HAP-1 (cell line): ENCODE measurements around the gene EID1.
A peak's percentile ranks its signal among the peaks of the same experiment; 100 is the strongest.

Experiments
- DNase-seq, 2 experiments: peaks; one replicate each; pipeline ENCODE4 v3.0.0-alpha.2; 2016 to 2020; ENCODE audit warnings: low spot score in 2 of 2
- H3K27me3 ChIP-seq: fragments of 250-450 bp; sonication (Bioruptor Pico); 2 replicates; pipeline ENCODE4 v1.5.1; 2020; ENCODE audit warnings: low read depth, mild to moderate bottlenecking, moderate library complexity
- H3K36me3 ChIP-seq: fragments of 250-450 bp; sonication (Bioruptor Pico); replicated peaks from 2 replicates; pipeline ENCODE4 v1.5.1; 2020; ENCODE audit warnings: mild to moderate bottlenecking
- H3K4me1 ChIP-seq: fragments of 250-450 bp; sonication (Bioruptor Pico); 2 replicates; pipeline ENCODE4 v1.5.1; 2020; ENCODE audit warnings: mild to moderate bottlenecking
- H3K4me3 ChIP-seq: fragments of 250-450 bp; sonication (Bioruptor Pico); 2 replicates; pipeline ENCODE4 v1.5.1; 2020; ENCODE audit warnings: mild to moderate bottlenecking, moderate library complexity
- H3K9me3 ChIP-seq: fragments of 250-450 bp; sonication (Bioruptor Pico); 2 replicates; pipeline ENCODE4 v1.5.1; 2020; ENCODE audit warnings: mild to moderate bottlenecking, moderate library complexity
- in situ Hi-C: fragments of 300-500 bp; cut with MboI; formaldehyde crosslinking; loops from 3 replicates; pipeline ENCODE4 v1.14.3; 2020; ENCODE audit warnings: low sequenced_read_pairs, inconsistent platforms, mixed read lengths

The EID1 gene

GRCh38 chr15:48876057-48876456 lies 1.9 kb upstream of the EID1 start:
- Histone ChIP-seq H3K9me3 (no peaks in the 10 kb centered on the region), H3K36me3 (no peaks in the 10 kb centered on the region), H3K27me3 (no peaks in the 10 kb centered on the region), H3K4me1 (peaks cover 15% of the 10 kb centered on the region), H3K4me3 (no peak overlapping the region)
- in situ Hi-C loops, result no loop called here
- no peak for DNase-seq

GRCh38 chr15:48880070-48880634 lies 2.2 kb downstream of the EID1 start:
- Histone ChIP-seq H3K4me3 (no peak overlapping the region; the same call in 1 of the 2 replicates), H3K36me3 (no peaks in the 10 kb centered on the region)
- in situ Hi-C loops, result no loop called here

GRCh38 chr15:48883699-48884098 lies 5.8 kb downstream of the EID1 start:
- in situ Hi-C loops, result no loop called here
- peaks cover 6% of the 10 kb centered on the region for H3K4me1 ChIP-seq
- H3K4me3 ChIP-seq, result no peak overlapping the region
- no peaks in the 10 kb centered on the region for H3K27me3 ChIP-seq
- no peaks in the 10 kb centered on the region for H3K36me3 ChIP-seq
- no peak for DNase-seq
- no peaks in the 10 kb centered on the region for H3K9me3 ChIP-seq

More at GRCh38 chr15:48880070-48880634, 2.2 kb downstream of the EID1 start:
- Histone ChIP-seq H3K27me3 (no peaks in the 10 kb centered on the region), H3K4me1 (peaks cover 12% of the 10 kb centered on the region), H3K9me3 (no peaks in the 10 kb centered on the region)
- no peak for DNase-seq

- in situ Hi-C loops, result no loop called here
- peaks cover 6% of the 10 kb centered on the region for H3K4me1 ChIP-seq
- no peaks in the 10 kb centered on the region for H3K27me3 ChIP-seq
- no peaks in the 10 kb centered on the region for H3K36me3 ChIP-seq
- DNase-seq, result no peak
- no peak overlapping the region for H3K4me3 ChIP-seq
- no peaks in the 10 kb centered on the region for H3K9me3 ChIP-seq
Observed at GRCh38 chr15:48887144-48887543, 9.2 kb downstream of the EID1 start.

GRCh38 chr15:48888191-48888590 lies 10.3 kb downstream of the EID1 start:
- peaks cover 6% of the 10 kb centered on the region for H3K4me1 ChIP-seq
- H3K9me3 ChIP-seq, result no peaks in the 10 kb centered on the region
- DNase-seq, result no peak
- no peak overlapping the region for H3K4me3 ChIP-seq
- H3K36me3 ChIP-seq, result no peaks in the 10 kb centered on the region
- H3K27me3 ChIP-seq, result no peaks in the 10 kb centered on the region
- in situ Hi-C loops, result no loop called here

- no peaks in the 10 kb centered on the region for H3K27me3 ChIP-seq
- no peaks in the 10 kb centered on the region for H3K36me3 ChIP-seq
- H3K9me3 ChIP-seq, result no peaks in the 10 kb centered on the region
- in situ Hi-C loops, result no loop called here
- no peak overlapping the region for H3K4me3 ChIP-seq
- no peak for DNase-seq
- H3K4me1 ChIP-seq, result peaks cover 6% of the 10 kb centered on the region
Observed at GRCh38 chr15:48888836-48889235, 10.9 kb downstream of the EID1 start.

GRCh38 chr15:48889925-48890324 lies 12.0 kb downstream of the EID1 start:
- no peaks in the 10 kb centered on the region for H3K27me3 ChIP-seq
- H3K4me1 ChIP-seq, result peaks cover 6% of the 10 kb centered on the region
- in situ Hi-C loops, result no loop called here
- DNase-seq, result no peak
- no peaks in the 10 kb centered on the region for H3K36me3 ChIP-seq
- H3K9me3 ChIP-seq, result no peaks in the 10 kb centered on the region
- H3K4me3 ChIP-seq, result no peak overlapping the region

- H3K36me3 ChIP-seq, result no peaks in the 10 kb centered on the region
- peaks cover 6% of the 10 kb centered on the region for H3K4me1 ChIP-seq
- DNase-seq, result no peak
- H3K9me3 ChIP-seq, result no peaks in the 10 kb centered on the region
- in situ Hi-C loops, result no loop called here
- no peaks in the 10 kb centered on the region for H3K27me3 ChIP-seq
- no peak overlapping the region for H3K4me3 ChIP-seq
Observed at GRCh38 chr15:48890375-48890972, 12.5 kb downstream of the EID1 start.

- DNase-seq, result peak in 1 of 2 experiments; percentile 22
- peaks cover 6% of the 10 kb centered on the region for H3K4me1 ChIP-seq
- in situ Hi-C loops, result no loop called here
- H3K9me3 ChIP-seq, result no peaks in the 10 kb centered on the region
- H3K4me3 ChIP-seq, result no peak overlapping the region
- H3K36me3 ChIP-seq, result no peaks in the 10 kb centered on the region
- no peaks in the 10 kb centered on the region for H3K27me3 ChIP-seq
Observed at GRCh38 chr15:48891232-48891765, 13.4 kb downstream of the EID1 start.

GRCh38 chr15:48893311-48893710 lies 15.4 kb downstream of the EID1 start:
- H3K4me1 ChIP-seq, result peaks cover 6% of the 10 kb centered on the region
- in situ Hi-C loops, result no loop called here

GRCh38 chr15:48896869-48897814 lies 19.2 kb downstream of the EID1 start:
- in situ Hi-C loops, result no loop called here
- no peaks in the 10 kb centered on the region for H3K27me3 ChIP-seq
- H3K9me3 ChIP-seq, result no peaks in the 10 kb centered on the region
- H3K36me3 ChIP-seq, result no peaks in the 10 kb centered on the region
- no peak for DNase-seq
- H3K4me3 ChIP-seq, result no peak overlapping the region
- no peaks in the 10 kb centered on the region; the same call in 1 of the 2 replicates for H3K4me1 ChIP-seq

More at GRCh38 chr15:48893311-48893710, 15.4 kb downstream of the EID1 start:
- H3K4me3 ChIP-seq, result no peak overlapping the region
- no peak for DNase-seq
- no peaks in the 10 kb centered on the region for H3K36me3 ChIP-seq
- H3K27me3 ChIP-seq, result no peaks in the 10 kb centered on the region
- no peaks in the 10 kb centered on the region for H3K9me3 ChIP-seq

- Histone ChIP-seq H3K9me3 (no peaks in the 10 kb centered on the region), H3K27me3 (no peaks in the 10 kb centered on the region), H3K4me3 (no peak overlapping the region), H3K36me3 (no peaks in the 10 kb centered on the region), H3K4me1 (no peaks in the 10 kb centered on the region; the same call in 1 of the 2 replicates)
- DNase-seq, result no peak
- in situ Hi-C loops, result no loop called here
Observed at GRCh38 chr15:48898032-48898431, 20.1 kb downstream of the EID1 start.

GRCh38 chr15:48898446-48898845 lies 20.5 kb downstream of the EID1 start:
- in situ Hi-C loops, result no loop called here
- no peak overlapping the region for H3K4me3 ChIP-seq
- H3K4me1 ChIP-seq, result no peaks in the 10 kb centered on the region; the same call in 1 of the 2 replicates
- no peak for DNase-seq
- no peaks in the 10 kb centered on the region for H3K36me3 ChIP-seq
- no peaks in the 10 kb centered on the region for H3K27me3 ChIP-seq
- no peaks in the 10 kb centered on the region for H3K9me3 ChIP-seq

- Histone ChIP-seq H3K4me1 (no peaks in the 10 kb centered on the region; the same call in 1 of the 2 replicates), H3K36me3 (no peaks in the 10 kb centered on the region), H3K27me3 (no peaks in the 10 kb centered on the region), H3K9me3 (no peaks in the 10 kb centered on the region), H3K4me3 (no peak overlapping the region)
- DNase-seq, result no peak
- in situ Hi-C loops, result no loop called here
Observed at GRCh38 chr15:48899793-48900192, 21.9 kb downstream of the EID1 start.
